22Rv1 (cell line): Measurements from ENCODE around the gene GPR35.

Experiments used
- ZFX ChIP-seq: fragments of 450-650 bp; IDR thresholded peaks from 2 replicates; pipeline ENCODE4 v1.6.1; 2017; ENCODE audit warnings: antibody characterized with exemption, borderline replicate concordance
- TF ChIP-seq, protein P1 (sequence below): fragments of 450-650 bp; IDR thresholded peaks from 2 replicates; pipeline ENCODE4 v1.5.1; 2017; ENCODE audit warnings: mild to moderate bottlenecking

DNA sequence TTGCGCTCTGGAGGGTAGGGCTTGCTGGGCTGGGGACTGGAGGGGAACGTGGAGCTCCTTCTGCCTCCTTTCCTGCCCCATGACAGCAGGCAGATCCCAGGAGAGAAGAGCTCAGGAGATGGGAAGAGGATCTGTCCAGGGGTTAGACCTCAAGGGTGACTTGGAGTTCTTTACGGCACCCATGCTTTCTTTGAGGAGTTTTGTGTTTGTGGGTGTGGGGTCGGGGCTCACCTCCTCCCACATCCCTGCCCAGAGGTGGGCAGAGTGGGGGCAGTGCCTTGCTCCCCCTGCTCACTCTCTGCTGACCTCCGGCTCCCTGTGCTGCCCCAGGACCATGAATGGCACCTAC, 4.3 kb downstream of the GPR35 start:
- TF ChIP-seq, protein P1, sequence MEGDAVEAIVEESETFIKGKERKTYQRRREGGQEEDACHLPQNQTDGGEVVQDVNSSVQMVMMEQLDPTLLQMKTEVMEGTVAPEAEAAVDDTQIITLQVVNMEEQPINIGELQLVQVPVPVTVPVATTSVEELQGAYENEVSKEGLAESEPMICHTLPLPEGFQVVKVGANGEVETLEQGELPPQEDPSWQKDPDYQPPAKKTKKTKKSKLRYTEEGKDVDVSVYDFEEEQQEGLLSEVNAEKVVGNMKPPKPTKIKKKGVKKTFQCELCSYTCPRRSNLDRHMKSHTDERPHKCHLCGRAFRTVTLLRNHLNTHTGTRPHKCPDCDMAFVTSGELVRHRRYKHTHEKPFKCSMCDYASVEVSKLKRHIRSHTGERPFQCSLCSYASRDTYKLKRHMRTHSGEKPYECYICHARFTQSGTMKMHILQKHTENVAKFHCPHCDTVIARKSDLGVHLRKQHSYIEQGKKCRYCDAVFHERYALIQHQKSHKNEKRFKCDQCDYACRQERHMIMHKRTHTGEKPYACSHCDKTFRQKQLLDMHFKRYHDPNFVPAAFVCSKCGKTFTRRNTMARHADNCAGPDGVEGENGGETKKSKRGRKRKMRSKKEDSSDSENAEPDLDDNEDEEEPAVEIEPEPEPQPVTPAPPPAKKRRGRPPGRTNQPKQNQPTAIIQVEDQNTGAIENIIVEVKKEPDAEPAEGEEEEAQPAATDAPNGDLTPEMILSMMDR, result no peak
- TF ChIP-seq ZFX, result no peak
